Neural progenitor cell (in vitro differentiated cells): ENCODE results near the gene PEPD. TPM values are rescaled to one million over a fixed set of nuclear protein-coding genes. Genes with fewer than 3 reads are reported as not detected.

Experiments
- DNase-seq: peaks from one replicate; pipeline ENCODE4 v3.0.0-alpha.2; 2016; ENCODE audit warnings: low spot score
- H2AFZ ChIP-seq: fragments of 200-600 bp; sonication (generic); replicated peaks from 2 replicates; pipeline ENCODE4 v1.6.1; 2016; ENCODE audit warnings: antibody characterized with exemption
- H3F3A ChIP-seq: fragments of 200-600 bp; sonication (generic); 2 replicates; pipeline ENCODE4 v1.6.1; 2016; ENCODE audit warnings: antibody characterized with exemption, low read depth
- H3K27ac ChIP-seq: fragments of 200-600 bp; sonication (generic); 2 replicates; pipeline ENCODE4 v1.5.1; 2016; ENCODE audit warnings: mild to moderate bottlenecking
- H3K27me3 ChIP-seq: fragments of 200-600 bp; sonication (generic); 2 replicates; pipeline ENCODE4 v1.6.1; 2016; ENCODE audit warnings: mild to moderate bottlenecking, moderate library complexity
- H3K36me3 ChIP-seq: fragments of 200-600 bp; sonication (generic); 2 replicates; pipeline ENCODE4 v1.5.1; 2016
- H3K4me1 ChIP-seq: fragments of 200-600 bp; sonication (generic); 2 replicates; pipeline ENCODE4 v1.6.1; 2016; ENCODE audit warnings: mixed run types
- H3K4me2 ChIP-seq: fragments of 200-600 bp; sonication (generic); 2 replicates; pipeline ENCODE4 v1.6.1; 2016
- H3K4me3 ChIP-seq: fragments of 200-600 bp; sonication (generic); 2 replicates; pipeline ENCODE4 v1.5.1; 2016
- H3K79me2 ChIP-seq: fragments of 200-600 bp; sonication (generic); 2 replicates; pipeline ENCODE4 v1.6.1; 2016; ENCODE audit warnings: low read depth
- H3K9ac ChIP-seq: fragments of 200-600 bp; sonication (generic); 2 replicates; pipeline ENCODE4 v1.6.1; 2016
- H3K9me3 ChIP-seq: fragments of 200-600 bp; sonication (generic); 2 replicates; pipeline ENCODE4 v1.5.1; 2016; ENCODE audit warnings: low read depth
- H4K20me1 ChIP-seq: fragments of 200-600 bp; sonication (generic); 2 replicates; pipeline ENCODE4 v1.6.1; 2016; ENCODE audit warnings: low read depth
- H3K27ac Mint-ChIP-seq: 3 replicates; pipeline ENCODE4 v1.8.0; 2021; ENCODE audit warnings: mixed read lengths
- H3K27me3 Mint-ChIP-seq: 2 replicates; pipeline ENCODE4 v1.8.0; 2022; ENCODE audit warnings: low read depth, mild to moderate bottlenecking, inconsistent platforms, moderate library complexity, mixed read lengths; ENCODE audit not compliant: insufficient read depth
- H3K36me3 Mint-ChIP-seq: 3 replicates; pipeline ENCODE4 v1.8.0; 2021; ENCODE audit warnings: mixed read lengths
- H3K4me1 Mint-ChIP-seq: 3 replicates; pipeline ENCODE4 v1.8.0; 2021; ENCODE audit warnings: mixed read lengths
- H3K4me3 Mint-ChIP-seq: 3 replicates; pipeline ENCODE4 v1.8.0; 2021; ENCODE audit warnings: mild to moderate bottlenecking, moderate library complexity, mixed read lengths
- H3K9me3 Mint-ChIP-seq: 3 replicates; pipeline ENCODE4 v1.8.0; 2020; ENCODE audit warnings: mixed read lengths
- CTCF ChIP-seq: fragments of 200-600 bp; sonication (generic); IDR thresholded peaks from 2 replicates; pipeline ENCODE4 v1.5.1; 2017; ENCODE audit warnings: antibody characterized with exemption, mild to moderate bottlenecking
- EZH2 ChIP-seq: fragments of 200-600 bp; sonication (generic); IDR thresholded peaks from 2 replicates; pipeline ENCODE4 v1.6.1; 2017; ENCODE audit warnings: antibody characterized with exemption, mild to moderate bottlenecking, moderate library complexity
- EZH2phosphoT487 ChIP-seq: fragments of 200-600 bp; sonication (generic); IDR thresholded peaks from 2 replicates; pipeline ENCODE4 v1.6.1; 2017; ENCODE audit warnings: antibody characterized with exemption
- total RNA-seq: library from RNA; depleted of rRNA; stranded (reverse); fragments of >200 nt; gene quantifications from 2 replicates; pipeline ENCODE4 v1.2.3, GENCODE V29; 2015; ENCODE audit warnings: low replicate concordance

The PEPD gene
- total RNA-seq, 1 donor from 2014 or later = 47.0 TPM

- Mint-ChIP-seq H3K9me3 (no peaks in the 10 kb centered on the region), H3K36me3 (no peaks in the 10 kb centered on the region), H3K4me3 (no peak overlapping the region), H3K4me1 (peaks cover 4% of the 10 kb centered on the region), H3K27me3 (peaks cover 2% of the 10 kb centered on the region), H3K27ac (peak overlapping the region; percentile 68)
- Histone ChIP-seq H4K20me1 (peaks cover 3% of the 10 kb centered on the region), H3K9me3 (no peaks in the 10 kb centered on the region), H2AFZ (no peak overlapping the region), H3K79me2 (peaks cover 33% of the 10 kb centered on the region), H3K4me2 (no peak overlapping the region), H3F3A (peaks cover 3% of the 10 kb centered on the region), H3K9ac (no peak overlapping the region), H3K4me3 (no peak overlapping the region), H3K4me1 (peaks cover 6% of the 10 kb centered on the region), H3K27me3 (no peaks in the 10 kb centered on the region), H3K27ac (no peak overlapping the region), H3K36me3 (no peaks in the 10 kb centered on the region)
- no peak for DNase-seq
- TF ChIP-seq EZH2 (no peak), EZH2phosphoT487 (no peak), CTCF (no peak)
Observed at GRCh38 chr19:33513424-33513823, 8.2 kb downstream of the PEPD start.

GRCh38 chr19:33512580-33513137 lies 8.9 kb downstream of the PEPD start:
- peaks cover 4% of the 10 kb centered on the region for H3K4me1 Mint-ChIP-seq
- Histone ChIP-seq H3K4me2 (no peak overlapping the region), H4K20me1 (peaks cover 3% of the 10 kb centered on the region)

DNA sequence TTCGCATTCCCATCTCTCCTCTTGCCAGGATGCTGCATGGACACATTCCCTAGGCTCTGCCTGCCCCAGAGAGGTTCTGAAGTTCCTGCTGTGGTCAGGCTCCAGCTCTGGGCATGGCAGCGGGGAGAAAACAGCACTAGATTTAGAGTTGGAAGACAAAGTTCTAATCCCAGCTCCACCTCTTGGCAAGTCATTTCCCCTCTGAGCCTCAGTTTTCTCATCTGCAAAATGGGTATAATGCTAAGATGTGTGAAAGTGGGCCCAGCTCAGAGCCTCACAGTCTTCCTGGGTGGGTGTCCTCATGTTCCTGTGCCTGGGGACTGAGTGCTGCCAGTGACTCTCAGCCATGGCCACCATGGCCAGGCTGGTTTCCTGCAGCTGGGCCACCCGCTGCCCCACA lies 9.6 kb downstream of the PEPD start:
- no peaks in the 10 kb centered on the region for H3K27me3 ChIP-seq
- peaks cover 3% of the 10 kb centered on the region for H4K20me1 ChIP-seq
- peaks cover 24% of the 10 kb centered on the region for H3K79me2 ChIP-seq
- Mint-ChIP-seq H3K4me3 (no peak overlapping the region), H3K9me3 (no peaks in the 10 kb centered on the region), H3K27me3 (peaks cover 2% of the 10 kb centered on the region), H3K36me3 (no peaks in the 10 kb centered on the region), H3K27ac (no peak overlapping the region), H3K4me1 (peaks cover 11% of the 10 kb centered on the region)
- no peak overlapping the region for H3K27ac ChIP-seq
- no peak overlapping the region for H3K9ac ChIP-seq
- H3K9me3 ChIP-seq = no peaks in the 10 kb centered on the region
- no peak for DNase-seq
- no peaks in the 10 kb centered on the region for H3F3A ChIP-seq
- no peak overlapping the region for H2AFZ ChIP-seq
- H3K4me2 ChIP-seq = no peak overlapping the region
- no peak overlapping the region for H3K4me3 ChIP-seq
- H3K4me1 ChIP-seq = no peaks in the 10 kb centered on the region
- no peaks in the 10 kb centered on the region for H3K36me3 ChIP-seq
- TF ChIP-seq EZH2phosphoT487 = no peak
- no peak for TF ChIP-seq EZH2
- TF ChIP-seq CTCF = no peak

More at GRCh38 chr19:33512580-33513137, 8.9 kb downstream of the PEPD start:
- Mint-ChIP-seq H3K4me3 (no peak overlapping the region), H3K27ac (no peak overlapping the region), H3K27me3 (peaks cover 2% of the 10 kb centered on the region), H3K9me3 (no peaks in the 10 kb centered on the region), H3K36me3 (no peaks in the 10 kb centered on the region)
- TF ChIP-seq CTCF (no peak), EZH2phosphoT487 (no peak), EZH2 (no peak)
- H3K27ac ChIP-seq = no peak overlapping the region
- no peaks in the 10 kb centered on the region for H3K4me1 ChIP-seq
- no peaks in the 10 kb centered on the region for H3F3A ChIP-seq
- H2AFZ ChIP-seq = no peak overlapping the region
- no peaks in the 10 kb centered on the region for H3K27me3 ChIP-seq
- H3K9ac ChIP-seq = no peak overlapping the region
- H3K79me2 ChIP-seq = peaks cover 30% of the 10 kb centered on the region
- H3K36me3 ChIP-seq = no peaks in the 10 kb centered on the region
- no peak overlapping the region for H3K4me3 ChIP-seq
- DNase-seq = no peak
- H3K9me3 ChIP-seq = no peaks in the 10 kb centered on the region
